K562 (cell line): ENCODE measurements around the gene SNRNP40. TPM values are rescaled to one million over a fixed set of nuclear protein-coding genes. Genes with fewer than 3 reads are reported as not detected.

Experiments used
- ATAC-seq: fragments of 200-7000 bp; cut with Tn5 transposase; 3 replicates; pipeline ENCODE4 v1.9.1; 2020; ENCODE audit warnings: moderate library complexity
- BruUV-seq: library from RNA; stranded (reverse); fragments of 400-500 nt; replicated peaks from 2 replicates; lab custom pipeline; 2021; lab: Mats Ljungman, UMichigan
- CTCF ChIA-PET: fragments of 300-600 bp; formaldehyde crosslinking; extraction: SDS; loops from one replicate; lab custom pipeline; 2021; ENCODE audit warnings: low intra/inter-chr PET ratio; lab: Yijun Ruan, JAX
- POLR2A ChIA-PET: fragments of 300-600, 350-650 bp; sonication (Branson Sonifier 250); formaldehyde crosslinking; extraction: SDS; loops from one replicate; lab custom pipeline; 2021; ENCODE audit warnings: antibody characterized with exemption, inconsistent platforms; lab: Yijun Ruan, JAX
- DNase-seq, 4 experiments: peaks; one replicate each; pipeline versions ENCODE4 v3.0.0 to v3.0.0-alpha.2; 2011 to 2018; ENCODE audit warnings: low spot score in 3 of 4, mixed read lengths in 3 of 4; ENCODE audit errors: extremely low read depth in 1 of 4
- FAIRE-seq: peaks from 2 replicates; lab custom pipeline; 2011; peaks lifted over from hg19 to GRCh38; lab: Jason Lieb, UNC
- H2AFZ ChIP-seq: 2 replicates; pipeline ENCODE4 v1.6.0; 2011; ENCODE audit warnings: low read depth, low read length, control low read depth, inconsistent platforms
- H3K27ac ChIP-seq: fragments of 200-600 bp; 3 replicates; pipeline ENCODE4 v1.8.0; 2011; ENCODE audit warnings: low read depth, mild to moderate bottlenecking, control low read depth, inconsistent platforms, low read length, moderate library complexity, mixed read lengths; ENCODE audit errors: extremely low read depth
- H3K27me3 ChIP-seq, 2 experiments: fragments of 300-600 bp in 1 of 2; 2 replicates in 1 of 2; 3 replicates in 1 of 2; pipeline versions ENCODE4 v1.6.0 to v1.8.0; 2011; ENCODE audit warnings: inconsistent platforms in 2 of 2, low read length in 2 of 2, mild to moderate bottlenecking in 1 of 2, mixed read lengths in 1 of 2, moderate library complexity in 1 of 2; ENCODE audit not compliant: control insufficient read depth in 2 of 2, insufficient read depth in 2 of 2
- H3K36me3 ChIP-seq: fragments of 300-600 bp; 3 replicates; pipeline ENCODE4 v1.8.0; 2011; ENCODE audit warnings: mild to moderate bottlenecking, low read length, inconsistent platforms; ENCODE audit not compliant: control insufficient read depth, insufficient read depth
- H3K4me1 ChIP-seq, 2 experiments: fragments of 200-600 bp in 1 of 2; replicated peaks in 1 of 2; 2 replicates in 1 of 2; 3 replicates in 1 of 2; pipeline versions ENCODE4 v1.5.1 to v1.8.0; 2011; ENCODE audit warnings: inconsistent platforms in 2 of 2, low read length in 2 of 2, mild to moderate bottlenecking in 1 of 2, mixed read lengths in 1 of 2, moderate library complexity in 1 of 2; ENCODE audit not compliant: control insufficient read depth in 2 of 2, insufficient read depth in 2 of 2
- H3K4me2 ChIP-seq: 2 replicates; pipeline ENCODE4 v1.6.1; 2011; ENCODE audit warnings: low read length, control low read depth, inconsistent platforms, mixed read lengths; ENCODE audit not compliant: insufficient read depth
- H3K4me3 ChIP-seq: fragments of 200-600 bp; sonication (generic), shearing (Covaris generic); 2 replicates; pipeline ENCODE4 v1.5.1; 2016; ENCODE audit warnings: control low read depth, inconsistent platforms
- H3K79me2 ChIP-seq: fragments of 200-600 bp; 3 replicates; pipeline ENCODE4 v1.8.0; 2011; ENCODE audit warnings: low read length, inconsistent platforms; ENCODE audit not compliant: control insufficient read depth, insufficient read depth
- H3K9ac ChIP-seq, 2 experiments: 2 replicates each; pipeline versions ENCODE4 v1.6.0 to v1.6.1; 2011; ENCODE audit warnings: low read depth in 2 of 2, low read length in 2 of 2, control low read depth in 1 of 2, inconsistent platforms in 1 of 2, mild to moderate bottlenecking in 1 of 2, mixed read lengths in 1 of 2; ENCODE audit not compliant: insufficient read depth in 1 of 2
- H3K9me1 ChIP-seq: one replicate; pipeline ENCODE4 v1.6.0; 2011; ENCODE audit warnings: inconsistent platforms, mild to moderate bottlenecking, low read length, moderate library complexity; ENCODE audit not compliant: control insufficient read depth, insufficient read depth
- H3K9me3 ChIP-seq: replicated peaks from 2 replicates; pipeline ENCODE4 v1.5.1; 2011; ENCODE audit warnings: low read depth, low read length, inconsistent platforms; ENCODE audit not compliant: control insufficient read depth, insufficient read depth
- H4K20me1 ChIP-seq: replicated peaks from 2 replicates; pipeline ENCODE4 v1.6.1; 2011; ENCODE audit warnings: low read length, inconsistent platforms, mixed read lengths; ENCODE audit not compliant: control insufficient read depth, insufficient read depth
- CHD4 ChIP-seq: fragments of 200-600 bp; sonication (generic); IDR thresholded peaks from 3 replicates; pipeline ENCODE4 v1.6.1; 2012; ENCODE audit warnings: low read depth, mild to moderate bottlenecking, mixed read lengths, low read length, inconsistent platforms; ENCODE audit not compliant: insufficient read depth, insufficient replicate concordance, poor library complexity, severe bottlenecking
- HDAC6 ChIP-seq: IDR thresholded peaks from 2 replicates; pipeline ENCODE4 v1.6.1; 2012; ENCODE audit warnings: low read depth, mild to moderate bottlenecking, control low read depth, inconsistent platforms, low read length, moderate library complexity
- KDM4B ChIP-seq, 2 experiments: fragments of 450-650 bp in 1 of 2; sonication (generic) in 1 of 2; IDR thresholded peaks; 2 replicates each; pipeline ENCODE4 v1.6.1; 2016 to 2017; ENCODE audit warnings: borderline replicate concordance in 2 of 2, antibody characterized with exemption in 1 of 2, low read depth in 1 of 2, mild to moderate bottlenecking in 1 of 2
- NFIX ChIP-seq: fragments of 250-450 bp; sonication (Bioruptor Pico); IDR thresholded peaks from 2 replicates; pipeline ENCODE4 v1.4.0; 2020; ENCODE audit warnings: low read depth, mild to moderate bottlenecking, moderate library complexity
- RBFOX2 ChIP-seq: fragments of 200-400 bp; formaldehyde crosslinking; IDR thresholded peaks from 2 replicates; pipeline ENCODE4 v1.6.1; 2017; ENCODE audit warnings: low read depth, mild to moderate bottlenecking, low read length, moderate library complexity
- STAT5B ChIP-seq: fragments of 250-450 bp; sonication (Bioruptor Pico); IDR thresholded peaks from 2 replicates; pipeline ENCODE4 v1.8.0; 2021; ENCODE audit warnings: mild to moderate bottlenecking, inconsistent platforms
- ZNF644 ChIP-seq: fragments of 200-800 bp; sonication (Bioruptor generic); IDR thresholded peaks from 2 replicates; pipeline ENCODE4 v1.6.1; 2016; ENCODE audit warnings: low read depth, missing genetic modification characterization, missing compliant biosample characterization
- WGBS: fragments of 100-300 bp; shearing (Covaris generic); methylation state at CpG from one replicate; pipeline ENCODE4 v1.1.6; 2016; ENCODE audit warnings: low coverage, mixed read lengths; ENCODE audit not compliant: insufficient coverage; ENCODE audit errors: missing lambda C conversion rate; 5-methylcytosine and 5-hydroxymethylcytosine counted together
- in situ Hi-C: fragments of 300-500 bp; cut with MboI; formaldehyde crosslinking; loops from 4 replicates; pipeline ENCODE4 v1.15.0; 2018; ENCODE audit warnings: inconsistent platforms, mixed read lengths
- intact Hi-C: fragments of 100-400 bp; cut with micrococcal nuclease; formaldehyde crosslinking; loops from 2 replicates; pipeline ENCODE4 v1.14.2; 2022
- polyA plus RNA-seq, 8 experiments: library from polyadenylated mRNA; depleted of rRNA in 4 of 8; stranded (reverse) in 5 of 8; unstranded in 3 of 8; fragments of >200 nt; fragmentation: Nextera tagmentation in 2 of 8; fragmentation: Illumina TruSeq in 1 of 8; extraction: Ambion mirVana in 2 of 8; extraction: Trizol in 1 of 8; gene quantifications; 2 replicates each; pipeline versions ENCODE4 v1.2.1 to v1.2.3, GENCODE V29; 2011 to 2014; ENCODE audit warnings: inconsistent platforms in 1 of 8, missing spikeins in 1 of 8
- total RNA-seq, 7 experiments: library from RNA; depleted of rRNA in 6 of 7; stranded (reverse); fragments of >200 nt in 6 of 7; fragmentation: Illumina TruSeq in 2 of 7; extraction: Trizol in 2 of 7; gene quantifications; 2 replicates each; pipeline versions ENCODE4 v1.2.1 to v1.2.3, GENCODE V29; 2011 to 2021; ENCODE audit warnings: low replicate concordance in 1 of 7
- TF ChIP-seq, protein P1 (sequence below): fragments of 250-450 bp; sonication (Bioruptor Pico); IDR thresholded peaks from 2 replicates; pipeline ENCODE4 v1.4.0; 2020; ENCODE audit warnings: mild to moderate bottlenecking, moderate library complexity, borderline replicate concordance
- TF ChIP-seq, protein P2 (sequence below): fragments of 450-650 bp; IDR thresholded peaks from 2 replicates; pipeline ENCODE4 v1.6.1; 2016; ENCODE audit warnings: borderline replicate concordance

Gene SNRNP40
- total and polyA plus RNA-seq, 9 of the 15 experiments (the other 6 are each of a cell fraction or from before 2014, with no cell fraction given), result 48.7 to 278 (median 163) TPM

DNA sequence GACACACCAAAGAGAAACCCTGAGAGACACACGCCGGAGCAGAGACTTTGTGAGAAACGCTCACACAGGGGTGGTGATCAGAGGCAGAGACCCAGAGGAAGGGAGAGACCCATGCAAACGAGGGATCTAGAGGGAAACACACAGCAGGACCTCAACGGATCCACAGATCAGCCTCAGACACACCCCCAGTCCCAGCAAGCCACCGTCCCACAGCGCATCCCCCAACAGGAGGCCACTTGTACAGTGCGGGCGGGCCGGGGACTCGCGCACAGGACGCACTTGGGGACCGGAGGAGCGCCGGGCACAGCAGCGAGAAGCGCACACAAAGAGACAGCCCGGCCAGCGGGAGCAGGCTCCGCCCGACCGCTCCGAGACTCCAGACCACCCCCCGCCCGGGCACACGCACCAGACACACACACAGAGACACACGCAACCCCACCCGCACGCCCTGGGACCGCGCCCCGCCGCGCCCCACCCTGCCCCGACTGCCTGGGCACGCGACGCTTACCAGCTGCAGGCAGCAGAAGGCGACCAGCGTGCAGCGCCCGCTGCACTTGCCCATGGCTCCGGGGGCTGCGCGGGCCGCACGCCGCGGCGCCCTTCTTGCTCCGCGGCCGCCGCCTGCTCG lies 57.5 kb downstream of the SNRNP40 start:
- peaks cover 0 to 10% of the 10 kb centered on the region in 2 experiments; a peak in 2 of 5 replicates for H3K4me1 ChIP-seq
- H2AFZ ChIP-seq, result no peak overlapping the region
- DNase-seq (peak in 1 of 4 experiments; percentile 34), FAIRE-seq (no peak), ATAC-seq (peak; percentile 58)
- H3K27ac ChIP-seq, result no peak overlapping the region
- no peak overlapping the region for H3K4me2 ChIP-seq
- peaks cover 14% of the 10 kb centered on the region for H4K20me1 ChIP-seq
- in situ Hi-C loops, result no loop called here
- no peaks in the 10 kb centered on the region for H3K36me3 ChIP-seq
- H3K9ac ChIP-seq, result no peak overlapping the region
- POLR2A ChIA-PET, result interaction anchor here (0.9 kb wide), 2 partner anchors 23 to 45 kb away, joined by 3 to 4 read pairs; no protein-coding TSS in a partner anchor
- intact Hi-C loops, result no loop called here
- H3K9me3 ChIP-seq, result no peaks in the 10 kb centered on the region; the same call in 1 of the 2 replicates
- CTCF ChIA-PET, result no interaction called here
- no peaks in the 10 kb centered on the region for H3K79me2 ChIP-seq
- no TSS peak for BruUV-seq
- H3K9me1 ChIP-seq, result no peaks in the 10 kb centered on the region
- no peak overlapping the region for H3K4me3 ChIP-seq
- no peak for TF ChIP-seq KDM4B (IDR thresholded peaks at IDR 0.05; ENCODE audit: borderline replicate concordance in 2 of 2, low read depth in 1 of 2)
- peak; percentile 92; the same call in 1 of the 2 replicates for TF ChIP-seq HDAC6
- TF ChIP-seq, all 486 proteins: peak for 1
- WGBS, result 8% methylated on average over 55 of the region's 56 CpGs
- peaks cover 65 to 80% of the 10 kb centered on the region in 2 experiments for H3K27me3 ChIP-seq

DNA sequence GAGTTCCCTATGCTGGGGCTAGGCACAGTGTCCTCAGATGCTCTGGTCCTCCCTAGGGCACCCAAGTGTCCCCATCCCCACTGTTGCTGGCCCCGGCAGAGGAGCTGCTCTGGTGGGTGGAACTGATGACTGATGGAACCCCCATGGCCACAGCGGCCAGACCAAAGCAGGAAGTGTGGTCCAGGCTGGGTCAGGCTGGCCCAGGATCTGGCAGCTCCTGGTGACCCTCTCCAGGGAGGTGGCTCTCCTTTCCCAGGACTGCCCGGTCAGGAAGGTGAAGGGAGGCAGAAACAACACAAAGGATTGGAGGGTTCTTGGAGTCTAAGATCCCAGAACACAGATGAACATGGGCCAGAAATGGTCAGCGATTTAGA lies 58.0 kb downstream of the SNRNP40 start:
- no peak overlapping the region for H3K4me2 ChIP-seq
- H4K20me1 ChIP-seq, result peaks cover 14% of the 10 kb centered on the region
- no peak overlapping the region for H3K27ac ChIP-seq
- H3K4me1 ChIP-seq, result peaks cover 0 to 10% of the 10 kb centered on the region in 2 experiments; a peak in 2 of 5 replicates
- H3K4me3 ChIP-seq, result no peak overlapping the region
- WGBS, result 3% methylated on average over 4 of the region's 4 CpGs
- H3K9me3 ChIP-seq, result no peaks in the 10 kb centered on the region; the same call in 1 of the 2 replicates
- intact Hi-C loops (no loop called here), in situ Hi-C loops (no loop called here)
- ChIA-PET CTCF (no interaction called here), POLR2A (interaction anchor here (0.9 kb wide), 2 partner anchors 22 to 45 kb away, joined by 3 to 4 read pairs; no protein-coding TSS in a partner anchor)
- no peak overlapping the region for H3K9ac ChIP-seq
- H2AFZ ChIP-seq, result no peak overlapping the region
- no peaks in the 10 kb centered on the region for H3K79me2 ChIP-seq
- H3K27me3 ChIP-seq, result peaks cover 61 to 80% of the 10 kb centered on the region in 2 experiments
- FAIRE-seq, result no peak
- no peak for DNase-seq
- no peak for ATAC-seq
- no peaks in the 10 kb centered on the region for H3K36me3 ChIP-seq
- no peaks in the 10 kb centered on the region for H3K9me1 ChIP-seq
- no TSS peak for BruUV-seq
- TF ChIP-seq, protein P1, sequence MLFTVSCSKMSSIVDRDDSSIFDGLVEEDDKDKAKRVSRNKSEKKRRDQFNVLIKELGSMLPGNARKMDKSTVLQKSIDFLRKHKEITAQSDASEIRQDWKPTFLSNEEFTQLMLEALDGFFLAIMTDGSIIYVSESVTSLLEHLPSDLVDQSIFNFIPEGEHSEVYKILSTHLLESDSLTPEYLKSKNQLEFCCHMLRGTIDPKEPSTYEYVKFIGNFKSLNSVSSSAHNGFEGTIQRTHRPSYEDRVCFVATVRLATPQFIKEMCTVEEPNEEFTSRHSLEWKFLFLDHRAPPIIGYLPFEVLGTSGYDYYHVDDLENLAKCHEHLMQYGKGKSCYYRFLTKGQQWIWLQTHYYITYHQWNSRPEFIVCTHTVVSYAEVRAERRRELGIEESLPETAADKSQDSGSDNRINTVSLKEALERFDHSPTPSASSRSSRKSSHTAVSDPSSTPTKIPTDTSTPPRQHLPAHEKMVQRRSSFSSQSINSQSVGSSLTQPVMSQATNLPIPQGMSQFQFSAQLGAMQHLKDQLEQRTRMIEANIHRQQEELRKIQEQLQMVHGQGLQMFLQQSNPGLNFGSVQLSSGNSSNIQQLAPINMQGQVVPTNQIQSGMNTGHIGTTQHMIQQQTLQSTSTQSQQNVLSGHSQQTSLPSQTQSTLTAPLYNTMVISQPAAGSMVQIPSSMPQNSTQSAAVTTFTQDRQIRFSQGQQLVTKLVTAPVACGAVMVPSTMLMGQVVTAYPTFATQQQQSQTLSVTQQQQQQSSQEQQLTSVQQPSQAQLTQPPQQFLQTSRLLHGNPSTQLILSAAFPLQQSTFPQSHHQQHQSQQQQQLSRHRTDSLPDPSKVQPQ (CRISPR knock-in tag), result no peak
- TF ChIP-seq ZNF644 (tag) (no peak), RBFOX2 (no peak), CHD4 (no peak), NFIX (CRISPR knock-in tag) (no peak), STAT5B (CRISPR knock-in tag) (no peak)
- TF ChIP-seq, protein P2, sequence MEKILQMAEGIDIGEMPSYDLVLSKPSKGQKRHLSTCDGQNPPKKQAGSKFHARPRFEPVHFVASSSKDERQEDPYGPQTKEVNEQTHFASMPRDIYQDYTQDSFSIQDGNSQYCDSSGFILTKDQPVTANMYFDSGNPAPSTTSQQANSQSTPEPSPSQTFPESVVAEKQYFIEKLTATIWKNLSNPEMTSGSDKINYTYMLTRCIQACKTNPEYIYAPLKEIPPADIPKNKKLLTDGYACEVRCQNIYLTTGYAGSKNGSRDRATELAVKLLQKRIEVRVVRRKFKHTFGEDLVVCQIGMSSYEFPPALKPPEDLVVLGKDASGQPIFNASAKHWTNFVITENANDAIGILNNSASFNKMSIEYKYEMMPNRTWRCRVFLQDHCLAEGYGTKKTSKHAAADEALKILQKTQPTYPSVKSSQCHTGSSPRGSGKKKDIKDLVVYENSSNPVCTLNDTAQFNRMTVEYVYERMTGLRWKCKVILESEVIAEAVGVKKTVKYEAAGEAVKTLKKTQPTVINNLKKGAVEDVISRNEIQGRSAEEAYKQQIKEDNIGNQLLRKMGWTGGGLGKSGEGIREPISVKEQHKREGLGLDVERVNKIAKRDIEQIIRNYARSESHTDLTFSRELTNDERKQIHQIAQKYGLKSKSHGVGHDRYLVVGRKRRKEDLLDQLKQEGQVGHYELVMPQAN, result no peak
